Measurements from ENCODE around the gene DDX39A. TPM values are rescaled to one million over a fixed set of nuclear protein-coding genes. Genes with fewer than 3 reads are reported as not detected.
A peak's percentile ranks its signal among the peaks of the same experiment; 100 is the strongest.

Gene DDX39A
- total and polyA plus RNA-seq, 7 donors: 14.8 to 93.0 (median 32.4) TPM

GRCh38 chr19:14370940-14371280 lies 48.2 kb downstream of the DDX39A start:
- Histone ChIP-seq H3K36me3 (ENCODE audit: insufficient read depth in 1 of 2, low read depth in 1 of 2) (no peaks in the 10 kb centered on the region), H3K4me1 (peaks cover 15% of the 10 kb centered on the region), H3K27ac (peak overlapping the region; percentile 16), H3K4me3 (no peak overlapping the region), H3K9me3 (no peaks in the 10 kb centered on the region), H3K27me3 (ENCODE audit: insufficient read depth in 3 of 3, low read length in 2 of 3) (no peaks in the 10 kb centered on the region)
- intact Hi-C loops (cut with DNase I): no loop called here
- 93 to 100% (median 98%) methylated on average over 4 of the region's 4 CpGs for WGBS, 3 donors
- DNase-seq (no peak), ATAC-seq (no peak)
- TF ChIP-seq, protein P1, sequence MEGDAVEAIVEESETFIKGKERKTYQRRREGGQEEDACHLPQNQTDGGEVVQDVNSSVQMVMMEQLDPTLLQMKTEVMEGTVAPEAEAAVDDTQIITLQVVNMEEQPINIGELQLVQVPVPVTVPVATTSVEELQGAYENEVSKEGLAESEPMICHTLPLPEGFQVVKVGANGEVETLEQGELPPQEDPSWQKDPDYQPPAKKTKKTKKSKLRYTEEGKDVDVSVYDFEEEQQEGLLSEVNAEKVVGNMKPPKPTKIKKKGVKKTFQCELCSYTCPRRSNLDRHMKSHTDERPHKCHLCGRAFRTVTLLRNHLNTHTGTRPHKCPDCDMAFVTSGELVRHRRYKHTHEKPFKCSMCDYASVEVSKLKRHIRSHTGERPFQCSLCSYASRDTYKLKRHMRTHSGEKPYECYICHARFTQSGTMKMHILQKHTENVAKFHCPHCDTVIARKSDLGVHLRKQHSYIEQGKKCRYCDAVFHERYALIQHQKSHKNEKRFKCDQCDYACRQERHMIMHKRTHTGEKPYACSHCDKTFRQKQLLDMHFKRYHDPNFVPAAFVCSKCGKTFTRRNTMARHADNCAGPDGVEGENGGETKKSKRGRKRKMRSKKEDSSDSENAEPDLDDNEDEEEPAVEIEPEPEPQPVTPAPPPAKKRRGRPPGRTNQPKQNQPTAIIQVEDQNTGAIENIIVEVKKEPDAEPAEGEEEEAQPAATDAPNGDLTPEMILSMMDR (IDR thresholded peaks at IDR 0.05): no peak

DNA sequence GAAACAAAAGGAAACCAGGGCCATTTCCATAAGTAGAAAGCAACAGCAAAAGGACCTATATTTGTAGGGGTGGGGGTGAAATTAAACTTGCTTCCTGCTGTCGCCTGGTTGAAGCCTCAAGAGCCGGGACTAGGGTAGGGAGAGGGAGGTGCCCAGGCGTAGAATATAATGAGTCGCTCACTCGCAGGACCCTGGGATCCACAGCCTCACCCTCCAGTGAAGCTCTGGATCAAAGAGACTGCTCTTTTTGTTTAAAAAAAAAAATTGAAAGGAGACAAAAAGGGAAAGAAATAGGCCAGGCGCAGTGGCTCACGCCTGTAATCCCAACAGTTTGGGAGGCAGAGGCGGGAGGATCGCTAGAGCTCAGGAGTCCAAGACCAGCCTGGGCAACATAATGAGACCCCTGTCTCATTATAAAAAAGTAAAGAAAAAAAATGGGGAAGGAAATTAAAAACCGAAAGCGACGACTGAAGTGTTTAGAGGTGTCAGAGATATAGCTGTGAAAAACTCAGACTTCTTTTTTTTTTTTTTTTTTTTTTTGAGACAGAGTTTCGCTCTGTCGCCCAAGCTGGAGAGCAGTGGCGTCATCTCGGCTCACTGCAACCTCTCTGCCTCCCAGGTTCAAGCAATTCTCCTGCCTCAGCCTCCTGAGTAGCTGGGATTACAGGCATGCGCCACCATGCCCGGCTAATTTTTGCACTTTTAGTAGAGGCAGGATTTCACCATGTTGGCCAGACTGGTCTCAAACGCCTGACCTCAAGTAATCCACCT lies 48.8 kb downstream of the DDX39A start:
- peak overlapping the region; percentile 7 for H3K4me3 ChIP-seq
- TF ChIP-seq, protein P1 (IDR thresholded peaks at IDR 0.05): no peak
- 67 to 79% (median 76%) methylated on average over 18 to 19 of the region's 19 CpGs for WGBS, 3 donors
- no peak for DNase-seq
- no peaks in the 10 kb centered on the region for H3K9me3 ChIP-seq
- H3K4me1 ChIP-seq: peaks cover 10% of the 10 kb centered on the region
- peak overlapping the region; percentile 50 for H3K27ac ChIP-seq
- H3K27me3 ChIP-seq (ENCODE audit: insufficient read depth in 3 of 3, low read length in 2 of 3): no peaks in the 10 kb centered on the region
- ATAC-seq: no peak
- intact Hi-C loops (cut with DNase I): no loop called here
- H3K36me3 ChIP-seq (ENCODE audit: insufficient read depth in 1 of 2, low read depth in 1 of 2): no peaks in the 10 kb centered on the region

DNA sequence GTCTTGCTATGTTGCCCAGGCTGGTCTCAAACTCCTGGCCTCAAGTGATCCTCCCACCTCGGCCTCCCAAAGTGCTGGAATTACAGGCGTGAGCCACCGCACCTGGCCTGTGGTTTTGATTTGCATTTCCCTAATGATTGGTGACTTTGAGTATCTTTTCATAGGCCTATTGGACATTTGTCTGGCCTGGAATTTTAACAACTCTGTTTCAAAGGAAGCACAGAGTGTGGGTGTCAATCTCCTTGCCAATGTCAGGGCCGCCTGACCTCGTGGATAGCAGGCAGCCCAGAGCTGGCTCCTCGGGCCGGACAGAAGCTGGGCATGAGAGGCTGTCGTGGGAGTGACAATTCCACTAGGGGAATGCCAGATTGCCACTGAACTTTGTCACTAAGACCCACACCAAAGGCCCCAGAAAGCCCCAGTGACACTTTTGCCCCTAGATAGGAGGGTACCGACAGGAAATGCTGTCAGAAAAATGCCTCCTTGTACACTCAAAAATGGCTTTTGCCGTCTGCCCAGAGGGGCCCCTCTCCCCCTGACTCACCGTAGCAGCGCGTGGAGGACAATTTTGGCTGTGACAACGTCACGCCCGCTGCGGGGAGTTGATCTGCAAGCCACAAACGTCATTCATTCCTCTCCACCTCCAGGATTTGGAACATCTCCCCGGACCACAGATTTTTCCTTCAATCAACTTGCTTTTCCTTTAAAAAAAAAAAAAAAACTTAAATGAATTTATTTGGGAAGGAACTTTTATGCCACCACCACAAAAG lies 49.6 kb downstream of the DDX39A start:
- H3K9me3 ChIP-seq: no peaks in the 10 kb centered on the region
- intact Hi-C loops (cut with DNase I): no loop called here
- 37 to 48% (median 42%) methylated on average over 19 of the region's 19 CpGs for WGBS, 3 donors
- no peaks in the 10 kb centered on the region for H3K36me3 ChIP-seq (ENCODE audit: insufficient read depth in 1 of 2, low read depth in 1 of 2)
- H3K27ac ChIP-seq: peak overlapping the region; percentile 31
- TF ChIP-seq, protein P1 (IDR thresholded peaks at IDR 0.05): no peak
- H3K4me1 ChIP-seq: peaks cover 5% of the 10 kb centered on the region
- DNase-seq (no peak), ATAC-seq (no peak)
- H3K4me3 ChIP-seq: no peak overlapping the region
- no peaks in the 10 kb centered on the region for H3K27me3 ChIP-seq (ENCODE audit: insufficient read depth in 3 of 3, low read length in 2 of 3)

- Histone ChIP-seq H3K27ac (no peak overlapping the region), H3K9me3 (no peaks in the 10 kb centered on the region), H3K27me3 (ENCODE audit: insufficient read depth in 3 of 3, low read length in 2 of 3) (no peaks in the 10 kb centered on the region), H3K36me3 (ENCODE audit: insufficient read depth in 1 of 2, low read depth in 1 of 2) (no peaks in the 10 kb centered on the region), H3K4me1 (peaks cover 5% of the 10 kb centered on the region), H3K4me3 (no peak overlapping the region)
- DNase-seq: no peak
- intact Hi-C loops (cut with DNase I): no loop called here
- ATAC-seq: no peak
- 77 to 86% (median 82%) methylated on average over 5 of the region's 5 CpGs for WGBS, 3 donors
- TF ChIP-seq, protein P1 (IDR thresholded peaks at IDR 0.05): no peak
Measured at GRCh38 chr19:14368011-14368513, 51.1 kb downstream of the DDX39A start.
